SU-DHL-6 (cell line): ENCODE measurements around the gene SH3PXD2A.

Source experiments
- H2AFZ ChIP-seq: fragments of 200-600 bp; sonication (generic); 2 replicates; pipeline ENCODE4 v1.6.1; 2014; ENCODE audit warnings: low read depth, mild to moderate bottlenecking, moderate library complexity, mixed read lengths, antibody characterized with exemption, low read length; ENCODE audit not compliant: severe bottlenecking
- H3F3A ChIP-seq: fragments of 200-600 bp; shearing (Covaris generic); 2 replicates; pipeline ENCODE4 v1.6.0; 2016; ENCODE audit warnings: antibody characterized with exemption, mild to moderate bottlenecking; ENCODE audit not compliant: insufficient read depth
- H3K27ac ChIP-seq: fragments of 200-600 bp; sonication (generic); 2 replicates; pipeline ENCODE4 v1.5.1; 2016; ENCODE audit warnings: low read depth, mild to moderate bottlenecking, low read length, moderate library complexity, mixed read lengths
- H3K27me3 ChIP-seq: fragments of 200-600 bp; sonication (generic), shearing (Covaris generic); 2 replicates; pipeline ENCODE4 v1.6.0; 2014; ENCODE audit warnings: mild to moderate bottlenecking, low read length
- H3K36me3 ChIP-seq: fragments of 200-600 bp; sonication (generic); 2 replicates; pipeline ENCODE4 v1.6.1; 2014; ENCODE audit warnings: mild to moderate bottlenecking, low read length, mixed read lengths
- H3K4me2 ChIP-seq: fragments of 300-600, 200-600 bp; shearing (Covaris generic), sonication (generic); 2 replicates; pipeline ENCODE4 v1.6.0; 2014; ENCODE audit warnings: low read length, low read depth, mild to moderate bottlenecking; ENCODE audit not compliant: poor library complexity, severe bottlenecking
- H3K4me3 ChIP-seq: fragments of 200-600 bp; sonication (generic); 2 replicates; pipeline ENCODE4 v1.5.1; 2014; ENCODE audit warnings: antibody characterized with exemption, low read length, mild to moderate bottlenecking, mixed read lengths; ENCODE audit not compliant: insufficient read depth, poor library complexity, severe bottlenecking
- H3K79me2 ChIP-seq: fragments of 200-600 bp; sonication (generic); 2 replicates; pipeline ENCODE4 v1.6.1; 2014; ENCODE audit warnings: mild to moderate bottlenecking, low read length, moderate library complexity; ENCODE audit not compliant: insufficient read depth
- H3K9ac ChIP-seq: fragments of 200-600 bp; sonication (generic); 2 replicates; pipeline ENCODE4 v1.7.0; 2014; ENCODE audit warnings: mild to moderate bottlenecking, low read length
- H3K9me2 ChIP-seq: fragments of 200-600 bp; sonication (generic); replicated peaks from 2 replicates; pipeline ENCODE4 v1.6.1; 2014; ENCODE audit warnings: low read length; ENCODE audit not compliant: insufficient read depth
- H3K9me3 ChIP-seq: fragments of 200-600 bp; sonication (generic); 2 replicates; pipeline ENCODE4 v1.6.1; 2014; ENCODE audit warnings: low read length, mixed read lengths; ENCODE audit not compliant: insufficient read depth
- H4K20me1 ChIP-seq: fragments of 200-600 bp; sonication (generic); 2 replicates; pipeline ENCODE4 v1.6.1; 2014; ENCODE audit warnings: low read depth, mild to moderate bottlenecking, antibody characterized with exemption, low read length, moderate library complexity, mixed read lengths
- EZH2phosphoT487 ChIP-seq: fragments of 200-600 bp; sonication (generic), shearing (Covaris generic); conservative IDR thresholded peaks from 2 replicates; pipeline ENCODE4 v1.6.1; 2018; ENCODE audit warnings: mild to moderate bottlenecking, antibody characterized with exemption, low read length, moderate library complexity, mixed read lengths
- TF ChIP-seq, protein P1 (sequence below): fragments of 200-600 bp; sonication (generic); IDR thresholded peaks from one replicate; pipeline ENCODE4 v1.5.1; 2017; ENCODE audit warnings: antibody characterized with exemption, mild to moderate bottlenecking, low read length, moderate library complexity; ENCODE audit not compliant: insufficient read depth, poor library complexity, severe bottlenecking

SH3PXD2A gene

DNA sequence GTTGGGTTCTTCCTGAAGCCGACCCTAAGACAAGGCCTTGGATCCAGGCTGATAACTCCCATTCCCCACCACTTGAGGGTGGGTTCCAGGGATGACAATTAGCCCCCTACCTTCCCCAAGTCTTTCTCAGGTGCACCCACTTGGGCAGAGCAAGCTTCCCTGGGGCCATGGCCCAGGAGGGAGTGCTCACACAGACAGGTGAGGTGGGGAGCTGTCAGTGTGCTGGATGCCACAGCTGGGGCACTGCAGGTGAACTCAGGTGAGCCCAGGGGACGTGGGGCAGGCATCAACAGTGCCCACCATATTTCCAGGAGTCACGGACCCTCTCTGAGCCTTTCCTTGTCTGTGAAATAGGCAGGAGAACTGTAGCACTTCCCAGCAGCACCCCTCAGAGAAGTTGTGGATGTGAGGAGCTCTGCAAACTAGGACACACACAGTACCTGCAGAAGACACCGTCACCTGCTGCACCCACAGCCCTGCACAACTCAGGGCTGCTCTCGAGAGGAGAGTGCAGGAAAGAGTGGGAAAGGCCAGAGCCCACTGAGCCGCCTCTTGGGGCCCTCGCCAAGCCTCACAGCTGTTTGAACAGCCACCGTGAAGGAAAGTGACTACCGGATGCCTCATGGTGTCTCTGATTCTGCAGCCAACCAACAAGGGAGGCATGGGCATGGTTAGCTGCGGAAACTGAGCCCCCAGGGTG lies 17.9 kb downstream of the SH3PXD2A start:
- H3K27me3 ChIP-seq, result no peaks in the 10 kb centered on the region
- H3K9me2 ChIP-seq, result no peaks in the 10 kb centered on the region
- TF ChIP-seq EZH2phosphoT487, result no peak
- TF ChIP-seq, protein P1, sequence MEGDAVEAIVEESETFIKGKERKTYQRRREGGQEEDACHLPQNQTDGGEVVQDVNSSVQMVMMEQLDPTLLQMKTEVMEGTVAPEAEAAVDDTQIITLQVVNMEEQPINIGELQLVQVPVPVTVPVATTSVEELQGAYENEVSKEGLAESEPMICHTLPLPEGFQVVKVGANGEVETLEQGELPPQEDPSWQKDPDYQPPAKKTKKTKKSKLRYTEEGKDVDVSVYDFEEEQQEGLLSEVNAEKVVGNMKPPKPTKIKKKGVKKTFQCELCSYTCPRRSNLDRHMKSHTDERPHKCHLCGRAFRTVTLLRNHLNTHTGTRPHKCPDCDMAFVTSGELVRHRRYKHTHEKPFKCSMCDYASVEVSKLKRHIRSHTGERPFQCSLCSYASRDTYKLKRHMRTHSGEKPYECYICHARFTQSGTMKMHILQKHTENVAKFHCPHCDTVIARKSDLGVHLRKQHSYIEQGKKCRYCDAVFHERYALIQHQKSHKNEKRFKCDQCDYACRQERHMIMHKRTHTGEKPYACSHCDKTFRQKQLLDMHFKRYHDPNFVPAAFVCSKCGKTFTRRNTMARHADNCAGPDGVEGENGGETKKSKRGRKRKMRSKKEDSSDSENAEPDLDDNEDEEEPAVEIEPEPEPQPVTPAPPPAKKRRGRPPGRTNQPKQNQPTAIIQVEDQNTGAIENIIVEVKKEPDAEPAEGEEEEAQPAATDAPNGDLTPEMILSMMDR, result no peak
- H3F3A ChIP-seq, result no peaks in the 10 kb centered on the region
- H3K27ac ChIP-seq, result no peak overlapping the region
- H3K36me3 ChIP-seq, result no peaks in the 10 kb centered on the region
- H3K4me2 ChIP-seq, result no peak overlapping the region
- no peaks in the 10 kb centered on the region for H4K20me1 ChIP-seq
- H3K4me3 ChIP-seq, result no peak overlapping the region
- no peak overlapping the region for H3K9ac ChIP-seq
- peaks cover 5% of the 10 kb centered on the region; the same call in 1 of the 2 replicates for H3K9me3 ChIP-seq
- no peak overlapping the region for H2AFZ ChIP-seq
- no peaks in the 10 kb centered on the region for H3K79me2 ChIP-seq

DNA sequence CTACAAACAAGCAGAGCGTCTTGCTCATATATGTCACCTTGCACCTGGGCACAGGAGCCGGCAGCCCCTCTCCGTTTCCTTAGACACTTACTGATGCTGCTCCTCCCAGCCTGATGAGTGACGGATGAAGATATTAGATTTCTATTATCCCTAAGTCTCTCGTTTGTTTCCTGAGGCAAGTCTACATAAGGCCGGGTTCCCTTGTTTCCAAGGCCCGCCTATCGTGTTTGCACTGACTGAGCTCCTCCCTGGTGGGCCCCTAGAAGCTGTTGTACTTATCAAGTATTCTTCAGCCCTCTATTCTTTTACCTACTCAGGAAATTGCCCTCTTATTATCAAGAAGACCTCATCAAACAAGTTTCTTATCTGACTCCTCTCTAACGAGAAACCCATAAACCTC lies 18.5 kb downstream of the SH3PXD2A start:
- Histone ChIP-seq H3K27ac (no peak overlapping the region), H3K4me2 (no peak overlapping the region), H3K9me3 (peaks cover 5% of the 10 kb centered on the region; the same call in 1 of the 2 replicates), H3K9ac (no peak overlapping the region), H3F3A (no peaks in the 10 kb centered on the region), H3K27me3 (no peaks in the 10 kb centered on the region), H2AFZ (no peak overlapping the region), H3K9me2 (no peaks in the 10 kb centered on the region), H4K20me1 (no peaks in the 10 kb centered on the region), H3K36me3 (no peaks in the 10 kb centered on the region), H3K4me3 (no peak overlapping the region), H3K79me2 (no peaks in the 10 kb centered on the region)
- TF ChIP-seq EZH2phosphoT487, result no peak
- TF ChIP-seq, protein P1, result no peak

DNA sequence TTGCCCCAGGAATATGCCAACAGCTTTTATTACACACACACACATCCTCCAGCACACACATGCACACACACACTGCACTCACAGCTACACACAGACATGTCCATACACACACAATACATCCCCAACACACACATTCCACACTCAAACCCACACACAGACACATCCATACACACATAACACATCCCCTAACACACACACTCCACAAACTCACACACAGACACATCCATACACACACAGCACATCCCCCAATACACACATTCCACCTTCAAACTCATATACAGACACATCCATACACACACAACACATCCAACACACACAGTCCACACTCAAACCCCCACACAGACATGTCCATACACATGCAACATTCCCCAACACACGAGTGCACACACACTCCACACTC lies 19.1 kb downstream of the SH3PXD2A start:
- Histone ChIP-seq H3K36me3 (no peaks in the 10 kb centered on the region), H3K9me2 (no peaks in the 10 kb centered on the region), H3K79me2 (no peaks in the 10 kb centered on the region), H3K9me3 (peaks cover 5% of the 10 kb centered on the region; the same call in 1 of the 2 replicates), H4K20me1 (no peaks in the 10 kb centered on the region), H3F3A (no peaks in the 10 kb centered on the region), H3K27ac (no peak overlapping the region), H3K9ac (no peak overlapping the region), H2AFZ (no peak overlapping the region), H3K27me3 (no peaks in the 10 kb centered on the region), H3K4me3 (no peak overlapping the region), H3K4me2 (no peak overlapping the region)
- TF ChIP-seq, protein P1, result no peak
- no peak for TF ChIP-seq EZH2phosphoT487
